Measurements from ENCODE around the gene C2orf76.

GRCh38 chr2:119385466-119385865 is 18.8 kb upstream of the C2orf76 start:
- TF ChIP-seq EZH2 (IDR thresholded peaks at IDR 0.05; ENCODE audit: borderline replicate concordance, low read depth, low read length, severe bottlenecking) (no peak), CTCF (IDR thresholded peaks at IDR 0.05; ENCODE audit: borderline replicate concordance, extremely low read depth, low read length, poor library complexity, severe bottlenecking) (no peak)
